ENCODE results near the gene BTNL9.

DNA sequence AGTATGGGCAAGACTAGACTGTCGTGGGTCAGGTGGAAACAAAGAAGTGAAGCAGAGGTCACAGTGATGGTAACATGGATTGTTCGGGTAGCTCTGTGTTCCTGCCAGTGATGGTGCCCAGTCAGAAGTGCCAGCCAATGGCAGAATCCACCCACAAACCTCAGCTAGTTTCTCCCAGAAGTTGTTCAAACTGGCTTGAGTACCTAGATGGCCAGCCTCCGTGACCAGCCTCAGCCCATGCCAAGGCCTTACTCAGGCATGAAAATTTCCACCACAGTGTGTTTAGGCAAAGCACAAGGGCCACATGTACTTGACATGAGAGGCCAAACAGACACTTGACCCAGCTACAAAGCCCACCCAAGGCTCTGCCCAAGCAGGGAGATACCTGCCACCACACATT is 19.4 kb upstream of the BTNL9 start:
- TF ChIP-seq, protein P1, sequence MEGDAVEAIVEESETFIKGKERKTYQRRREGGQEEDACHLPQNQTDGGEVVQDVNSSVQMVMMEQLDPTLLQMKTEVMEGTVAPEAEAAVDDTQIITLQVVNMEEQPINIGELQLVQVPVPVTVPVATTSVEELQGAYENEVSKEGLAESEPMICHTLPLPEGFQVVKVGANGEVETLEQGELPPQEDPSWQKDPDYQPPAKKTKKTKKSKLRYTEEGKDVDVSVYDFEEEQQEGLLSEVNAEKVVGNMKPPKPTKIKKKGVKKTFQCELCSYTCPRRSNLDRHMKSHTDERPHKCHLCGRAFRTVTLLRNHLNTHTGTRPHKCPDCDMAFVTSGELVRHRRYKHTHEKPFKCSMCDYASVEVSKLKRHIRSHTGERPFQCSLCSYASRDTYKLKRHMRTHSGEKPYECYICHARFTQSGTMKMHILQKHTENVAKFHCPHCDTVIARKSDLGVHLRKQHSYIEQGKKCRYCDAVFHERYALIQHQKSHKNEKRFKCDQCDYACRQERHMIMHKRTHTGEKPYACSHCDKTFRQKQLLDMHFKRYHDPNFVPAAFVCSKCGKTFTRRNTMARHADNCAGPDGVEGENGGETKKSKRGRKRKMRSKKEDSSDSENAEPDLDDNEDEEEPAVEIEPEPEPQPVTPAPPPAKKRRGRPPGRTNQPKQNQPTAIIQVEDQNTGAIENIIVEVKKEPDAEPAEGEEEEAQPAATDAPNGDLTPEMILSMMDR (IDR thresholded peaks at IDR 0.05 in 4 of 5, conservative IDR thresholded peaks at IDR 0.05 in 1 of 5) = no peak
- no peak for TF ChIP-seq POLR2A (IDR thresholded peaks at IDR 0.05)
